HG03469 (cell line): Measurements from ENCODE around the gene TAPT1.
"Not testable (repeated sequence)": the region's sequence is repeated elsewhere in the genome, so short reads cannot be mapped to it uniquely, and the experiment has no call there.

Source experiments
- ATAC-seq: cut with Tn5 transposase; IDR thresholded peaks from one replicate; pipeline ENCODE4 v1.9.1; 2021; ENCODE audit warnings: mild to moderate bottlenecking, moderate library complexity, moderate number of reproducible peaks; ENCODE audit not compliant: unreplicated experiment

The TAPT1 gene

DNA sequence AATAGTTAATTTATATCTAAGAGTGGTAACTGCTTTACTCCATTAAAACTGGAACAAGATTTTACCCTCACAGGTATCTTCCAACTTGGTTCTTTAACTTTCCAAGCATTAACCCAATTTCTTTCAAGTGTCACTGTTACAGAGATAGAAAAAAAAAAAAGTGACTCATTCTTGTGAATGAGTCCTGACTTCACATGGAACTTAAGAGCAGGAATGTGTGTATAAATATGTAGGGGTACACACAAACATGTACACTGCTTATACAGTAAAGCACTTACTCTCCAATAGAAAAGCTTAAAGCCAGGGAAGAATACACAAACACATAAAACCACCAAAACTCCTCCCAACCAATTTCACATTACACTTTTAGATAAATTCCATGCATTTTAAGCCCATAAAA, 38.8 kb downstream of the TAPT1 start:
- ATAC-seq: no peak

DNA sequence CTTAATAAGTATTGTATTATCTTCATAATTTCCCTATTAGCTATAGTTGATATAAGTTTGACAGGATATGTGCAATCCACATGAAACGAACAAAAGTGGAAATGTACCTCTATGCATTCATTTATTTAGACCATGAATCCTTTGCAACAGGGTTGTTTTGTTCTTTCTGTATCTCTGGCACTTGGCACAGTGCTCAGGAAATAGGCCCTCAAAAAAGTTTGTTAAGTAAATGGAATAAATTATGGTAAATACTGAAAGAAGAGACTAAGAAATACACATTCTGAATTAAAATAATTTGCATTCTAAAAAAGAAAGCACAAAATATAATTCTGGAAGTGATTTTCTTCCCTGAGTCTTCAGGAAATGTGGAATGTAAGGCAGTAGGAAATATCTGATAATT, 39.3 kb downstream of the TAPT1 start:
- no peak for ATAC-seq

DNA sequence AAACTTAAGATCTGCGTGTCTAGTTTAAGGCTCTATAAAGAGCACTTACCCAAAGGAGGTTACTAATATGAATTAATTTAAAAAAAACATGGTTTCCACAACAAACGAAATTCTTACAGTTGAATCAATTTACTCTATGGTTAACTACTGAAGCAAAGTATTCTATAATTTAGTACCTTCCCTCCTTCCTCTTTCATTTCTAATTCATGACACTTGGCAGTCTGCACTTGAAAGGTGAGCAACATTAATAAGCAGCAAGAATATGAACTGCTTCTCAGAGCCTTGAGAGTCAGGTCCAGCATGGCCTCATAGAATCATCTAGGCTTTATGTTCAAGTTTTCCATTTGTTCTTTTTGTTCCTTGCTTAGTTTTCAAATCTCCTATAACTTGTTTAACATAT, 42.7 kb downstream of the TAPT1 start:
- no peak for ATAC-seq

DNA sequence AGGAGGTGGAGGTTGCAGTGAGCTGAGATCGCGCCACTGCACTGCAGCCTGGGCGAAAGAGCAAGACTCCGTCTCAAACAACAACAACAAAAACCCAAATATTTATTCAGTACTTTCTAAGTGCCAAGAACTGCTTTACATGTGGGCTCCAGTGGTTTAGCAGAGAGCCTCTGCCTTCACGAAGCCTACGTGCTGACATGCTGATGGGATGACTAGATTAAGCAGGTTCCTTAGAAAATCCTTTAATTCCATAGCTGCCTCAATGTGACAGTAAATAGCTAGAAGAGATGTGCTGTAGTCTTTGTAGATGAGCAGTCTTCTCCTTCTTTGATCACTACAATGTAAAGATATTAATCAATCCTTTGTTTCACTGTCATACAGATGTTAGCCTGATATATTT, 49.6 kb downstream of the TAPT1 start:
- ATAC-seq: no peak

DNA sequence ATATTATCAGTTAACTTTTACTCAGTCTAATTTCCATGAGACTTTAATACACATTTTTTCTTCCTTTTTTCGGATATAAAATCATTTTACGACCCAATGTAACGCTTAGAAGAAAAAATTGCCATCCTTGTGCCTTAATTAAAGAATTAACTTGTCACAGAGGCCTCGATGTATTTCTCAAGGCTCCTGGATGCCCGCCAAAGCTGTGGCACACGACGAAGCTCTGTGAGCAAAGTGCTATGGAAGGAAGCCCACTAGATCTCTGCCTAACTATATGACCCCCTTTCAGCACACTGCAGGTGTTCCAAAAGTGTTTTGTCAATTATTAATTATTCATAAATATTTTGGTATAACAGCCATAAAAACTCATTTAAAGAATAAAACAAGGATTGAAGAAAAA, 54.4 kb downstream of the TAPT1 start:
- ATAC-seq: no peak

DNA sequence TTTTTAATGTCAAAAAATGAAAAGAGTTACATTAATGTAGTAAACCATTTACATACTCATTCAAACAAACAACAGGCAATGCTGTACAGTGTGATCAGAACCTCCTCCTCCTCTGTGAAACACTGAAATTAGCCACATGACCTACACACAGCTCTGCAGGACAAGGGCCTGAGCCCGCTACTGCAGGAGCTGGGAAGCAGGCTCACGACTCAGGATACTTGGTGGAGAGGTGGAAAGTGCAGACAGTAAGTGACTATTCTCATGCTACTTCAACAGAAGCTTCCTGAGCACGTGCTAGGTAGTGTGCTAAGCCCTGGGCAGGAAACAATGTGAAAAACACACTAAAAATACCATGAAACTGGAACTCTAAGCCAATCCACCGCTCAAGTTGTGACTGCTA, 56.8 kb downstream of the TAPT1 start:
- no peak for ATAC-seq

DNA sequence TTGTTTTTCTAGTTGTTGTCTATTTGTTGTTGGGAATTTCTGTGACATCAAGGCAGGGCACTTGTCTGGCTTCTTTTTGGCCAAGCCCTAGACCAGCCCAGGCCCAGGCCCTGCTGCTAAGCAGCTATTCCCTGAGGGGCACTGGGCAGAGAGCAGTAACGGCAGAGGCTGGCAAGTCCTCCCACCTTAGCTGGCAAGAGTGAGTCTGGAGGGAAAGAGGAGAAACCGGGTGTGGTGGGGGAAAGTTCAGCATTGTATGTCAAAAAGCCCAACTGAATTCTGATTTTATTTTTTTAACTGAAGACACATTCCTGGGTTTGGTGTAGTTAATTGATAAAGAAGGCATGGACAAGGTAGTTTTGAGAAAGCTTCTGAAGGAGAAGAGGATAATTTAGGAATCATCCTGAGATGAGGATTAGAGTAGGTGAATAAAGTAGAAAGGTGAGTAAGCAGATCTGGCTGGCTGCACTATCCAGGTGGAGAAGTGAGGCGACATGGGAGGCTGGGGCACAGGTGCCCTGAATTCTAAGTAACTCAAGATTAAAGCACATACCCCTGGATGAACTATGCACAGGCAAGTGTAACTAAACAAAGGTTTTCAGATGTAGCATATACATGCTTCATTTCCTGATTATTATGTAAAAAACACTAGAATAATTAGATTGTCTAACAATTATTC, 57.4 kb downstream of the TAPT1 start:
- ATAC-seq: no peak

DNA sequence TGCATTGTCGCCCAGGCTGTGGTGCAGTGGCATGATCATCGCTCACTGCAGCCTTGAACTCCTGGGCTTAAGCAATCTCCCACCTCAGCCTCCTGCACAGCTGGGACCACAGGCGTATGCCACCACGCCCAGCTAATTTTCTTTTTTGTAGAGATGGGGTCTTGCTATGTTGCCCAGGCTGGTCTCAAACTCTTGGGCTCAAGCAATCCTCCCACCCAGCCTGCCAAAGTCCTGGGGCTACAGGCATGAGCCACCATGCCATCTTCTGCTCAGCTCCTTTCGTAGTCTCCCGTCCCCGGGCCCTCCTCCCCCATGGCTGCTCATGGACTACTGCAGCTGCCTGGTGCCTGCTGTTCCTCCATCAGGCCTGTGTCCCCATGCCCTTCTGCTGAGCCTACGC, 58.1 kb downstream of the TAPT1 start:
- no peak for ATAC-seq

DNA sequence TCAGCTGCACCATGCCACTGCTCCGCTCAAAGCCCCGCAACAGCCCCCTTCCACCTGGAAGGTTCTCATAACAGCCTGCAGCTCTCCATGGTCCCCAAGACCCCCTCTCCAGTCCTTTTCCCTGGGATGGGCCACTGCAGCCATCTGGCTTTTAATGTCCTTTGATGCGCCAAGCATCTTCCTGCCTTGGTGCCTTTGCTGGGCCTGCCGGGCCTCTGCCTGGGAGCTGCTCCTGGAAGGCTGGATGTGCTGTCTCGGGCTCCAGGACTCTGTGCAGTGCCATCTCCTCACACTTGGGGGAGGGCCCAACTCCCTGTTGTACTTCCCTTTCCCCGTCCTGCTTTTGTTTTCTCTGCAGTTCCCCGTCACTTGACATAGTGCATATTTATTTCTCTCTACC, 60.3 kb downstream of the TAPT1 start:
- no peak for ATAC-seq

DNA sequence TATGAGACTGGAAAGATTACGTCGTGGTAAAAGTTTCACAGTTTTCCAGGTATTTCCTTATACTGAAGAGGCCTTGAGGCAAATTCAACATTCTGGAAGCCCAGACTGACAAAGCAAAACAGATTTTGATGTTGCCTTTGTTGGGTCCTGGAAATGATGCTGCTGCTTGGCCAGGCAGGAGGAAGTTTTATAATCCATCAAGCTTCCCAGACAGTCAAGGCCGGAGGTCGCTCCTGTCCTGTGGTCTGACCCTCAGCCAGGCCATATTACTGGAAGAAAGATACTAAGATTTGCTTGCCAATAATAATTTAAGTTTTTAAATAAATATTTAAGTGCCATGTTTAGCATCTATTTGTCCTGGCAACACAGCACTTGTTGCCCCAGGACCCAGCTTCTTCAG, 63.4 kb downstream of the TAPT1 start:
- ATAC-seq: no peak

DNA sequence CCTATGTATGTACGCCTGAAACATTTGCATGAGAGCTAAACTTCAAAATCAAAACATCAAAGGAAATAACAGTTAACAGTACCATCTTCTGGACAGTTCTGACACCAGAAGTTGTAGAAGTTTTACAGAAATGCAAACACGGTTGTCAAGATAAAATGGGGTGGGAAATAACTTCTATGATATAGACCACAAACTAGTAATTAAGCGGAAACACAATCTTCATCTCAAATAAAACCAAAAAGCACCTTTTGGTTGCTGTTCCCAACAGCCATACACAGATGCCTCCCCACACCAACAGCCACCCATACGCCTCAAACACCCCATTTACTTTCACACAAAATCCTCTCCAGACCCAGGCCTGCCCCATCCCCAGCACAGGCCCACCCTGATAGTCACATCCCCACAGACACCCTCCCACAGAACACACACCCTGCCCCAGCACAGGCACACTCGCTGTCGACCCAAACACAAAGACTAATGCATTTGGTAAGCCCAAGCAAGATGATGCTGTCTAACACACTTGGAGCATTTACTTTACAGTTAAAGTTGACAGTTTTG, 64.3 kb downstream of the TAPT1 start:
- no peak for ATAC-seq

DNA sequence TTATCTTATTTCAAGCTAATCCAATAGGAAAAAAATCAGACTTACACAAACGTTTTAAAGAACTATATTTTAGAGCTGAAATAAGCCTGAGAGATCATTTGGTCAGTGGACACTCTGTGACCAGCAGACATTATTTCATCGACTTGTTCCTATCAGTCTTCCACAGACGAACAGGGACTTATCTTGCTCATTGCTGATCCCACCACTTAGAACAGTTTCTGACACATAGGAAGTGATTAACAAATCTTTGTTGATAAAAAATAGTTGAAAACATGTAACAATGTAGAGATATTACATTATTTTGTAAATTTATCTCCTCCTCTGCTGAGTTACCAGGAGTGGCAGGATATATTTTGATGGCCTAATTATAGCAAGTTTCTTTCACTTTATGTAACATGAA, 65.8 kb downstream of the TAPT1 start:
- no peak for ATAC-seq

DNA sequence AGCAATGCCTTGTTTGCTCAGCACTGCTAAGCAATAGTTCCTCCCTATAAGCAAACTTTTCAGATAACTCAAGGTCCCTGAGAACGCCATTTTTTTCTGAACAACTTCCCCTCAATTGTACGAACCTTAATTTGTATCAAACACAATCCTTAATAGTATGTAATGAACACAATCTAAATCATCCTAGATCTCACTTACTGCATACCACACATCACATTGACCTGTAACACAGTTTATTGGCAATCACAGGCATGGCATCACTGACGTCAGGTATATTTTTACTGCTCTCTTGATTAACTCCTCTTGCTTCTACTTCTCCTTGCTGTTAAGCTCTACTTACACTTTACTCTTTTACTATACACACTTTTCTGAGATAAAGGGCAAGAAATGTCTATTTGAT, 67.0 kb downstream of the TAPT1 start:
- ATAC-seq: no peak

DNA sequence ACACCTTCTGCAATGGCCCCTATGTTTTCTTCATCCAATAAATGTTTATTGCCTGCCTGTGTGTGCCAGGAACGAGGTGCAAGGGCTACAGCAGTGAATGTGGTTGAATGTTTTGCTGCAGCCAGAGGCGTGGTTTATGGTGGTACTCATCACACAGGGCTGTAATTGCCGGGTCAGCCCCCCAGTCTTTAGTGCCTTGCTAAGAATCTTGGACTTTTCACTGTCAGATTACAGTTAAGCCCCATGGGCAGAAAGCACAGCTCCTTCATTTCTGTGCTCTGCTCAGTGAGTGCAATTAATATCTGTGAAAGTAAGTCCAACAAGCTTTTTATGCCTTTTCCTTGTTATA, 67.8 kb downstream of the TAPT1 start:
- no peak for ATAC-seq

DNA sequence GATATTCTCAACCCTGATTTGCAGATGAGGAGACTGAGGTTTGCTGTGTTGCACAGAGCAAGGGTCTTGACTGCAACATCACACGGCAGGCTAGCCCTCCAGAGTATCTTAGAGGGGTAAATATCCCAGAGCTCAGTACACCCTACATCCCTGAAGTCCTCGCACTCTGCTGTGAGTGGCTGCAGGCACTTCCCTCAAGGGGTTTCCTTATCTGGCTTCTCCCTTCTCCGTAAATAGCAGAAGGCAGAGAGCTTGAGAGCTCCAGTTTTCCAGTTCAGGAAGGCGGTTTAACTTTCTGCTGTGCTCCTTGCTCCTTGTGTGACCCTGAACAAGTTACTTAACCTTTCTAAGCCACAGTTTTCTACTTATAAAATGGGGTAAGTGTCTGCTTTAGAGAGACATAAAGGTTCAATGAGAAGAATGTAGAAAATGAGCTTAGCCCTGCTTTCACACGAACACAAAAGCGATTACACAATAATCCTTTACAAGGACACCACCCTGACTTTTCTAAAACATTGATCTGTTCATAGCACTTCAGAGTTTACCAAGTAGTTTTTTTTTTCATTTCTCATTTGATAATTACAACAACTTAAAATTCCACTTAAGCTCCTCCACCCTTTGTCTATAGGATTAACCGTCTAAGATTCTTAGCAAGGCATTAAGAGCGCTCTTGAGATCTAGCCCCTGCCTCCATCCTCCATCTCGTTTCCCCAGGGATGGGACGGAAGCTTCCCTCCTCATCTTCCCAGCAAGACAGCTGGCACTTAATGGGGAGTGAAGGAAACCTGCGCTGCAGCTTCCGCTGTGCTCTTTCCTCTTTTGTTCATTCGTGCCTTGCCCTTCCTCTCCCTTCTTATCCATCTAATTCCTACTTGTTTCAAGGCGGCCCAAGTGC, 68.4 kb downstream of the TAPT1 start:
- ATAC-seq: no peak

DNA sequence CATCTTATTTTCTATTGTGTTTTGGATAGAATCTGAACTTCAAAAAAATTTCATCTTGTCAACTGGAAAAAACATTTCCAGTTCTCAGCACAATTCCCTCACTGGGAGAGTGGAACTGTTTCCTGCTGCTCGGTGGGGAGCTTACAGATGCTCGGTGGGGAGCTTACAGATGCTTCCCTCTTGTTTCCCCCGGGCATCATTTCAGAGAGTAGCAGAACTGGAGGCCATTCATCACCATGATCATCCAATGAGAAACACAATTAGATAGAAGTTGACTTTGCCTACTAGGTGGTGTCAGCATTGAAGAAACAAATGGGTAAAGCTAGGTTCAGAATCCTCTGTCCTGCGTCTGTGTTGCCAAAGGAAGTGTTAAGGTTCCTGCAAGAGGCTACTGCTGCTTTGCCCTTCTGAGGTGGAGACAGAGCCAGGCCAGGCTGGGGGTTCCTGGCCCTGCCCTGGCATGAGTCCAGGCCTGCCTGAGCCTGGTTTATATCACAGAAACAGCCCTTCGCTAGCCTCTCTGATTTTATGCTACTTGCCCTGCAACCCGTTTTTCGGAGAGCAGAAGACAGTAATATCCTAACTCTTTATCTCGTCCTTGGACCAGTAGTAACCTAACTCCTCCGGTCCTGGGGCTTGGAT, 70.6 kb downstream of the TAPT1 start:
- ATAC-seq: no peak

DNA sequence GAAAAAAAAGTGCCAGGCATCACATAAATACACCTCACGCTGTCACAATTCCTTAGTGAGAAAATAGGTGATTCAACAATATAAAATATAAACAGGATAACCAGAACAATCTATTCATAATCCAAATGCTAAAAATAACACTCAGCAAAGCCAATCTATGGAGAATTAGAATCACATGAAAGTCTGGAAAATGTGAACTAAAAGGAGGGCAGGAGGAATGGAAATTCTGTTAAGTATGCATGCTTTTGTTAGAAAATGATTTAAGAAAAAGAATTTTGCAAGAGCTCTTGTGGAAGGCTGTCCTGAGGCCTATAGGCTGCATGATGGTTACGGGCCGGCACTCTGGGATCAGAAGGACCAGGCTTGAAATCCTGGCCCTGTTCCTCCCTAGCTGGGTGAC, 71.8 kb downstream of the TAPT1 start:
- ATAC-seq: no peak

DNA sequence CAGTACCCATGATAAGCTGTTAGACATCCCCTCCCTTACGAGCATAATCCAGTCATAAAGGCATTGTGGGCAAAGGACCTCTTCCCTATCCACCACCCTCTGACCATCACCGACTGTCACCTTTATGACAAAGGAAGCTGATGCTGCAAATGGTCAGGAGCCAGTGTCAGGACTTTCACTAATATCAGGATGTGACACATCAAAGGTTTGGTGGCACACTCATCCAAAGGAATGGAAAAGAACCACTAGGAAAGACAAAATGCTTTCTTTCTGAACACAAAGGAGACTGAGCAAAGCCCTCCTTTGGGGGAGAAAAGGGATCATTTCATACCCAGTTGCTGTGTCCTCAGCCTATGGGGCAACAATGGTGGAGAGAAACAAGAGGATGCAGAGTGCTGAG, 75.6 kb downstream of the TAPT1 start:
- no peak for ATAC-seq

DNA sequence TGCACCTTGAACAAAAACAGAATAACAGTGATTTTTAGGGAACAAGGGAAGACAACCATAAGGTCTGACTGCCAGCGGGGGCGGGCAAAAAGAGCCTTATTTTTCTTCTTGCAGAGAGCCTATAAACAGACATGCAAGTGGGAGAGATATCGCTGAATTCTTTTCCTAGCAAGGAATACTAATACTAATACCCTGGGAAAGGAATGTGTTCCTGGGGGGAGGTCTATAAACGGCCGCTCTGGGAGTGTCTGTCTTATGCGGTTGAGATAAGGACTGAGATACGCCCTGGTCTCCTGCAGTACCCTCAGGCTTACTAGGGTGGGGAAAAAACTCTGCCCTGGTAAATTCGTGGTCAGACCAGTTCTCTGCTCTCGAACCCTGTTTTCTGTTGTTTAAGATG, 81.4 kb downstream of the TAPT1 start:
- ATAC-seq: not testable (repeated sequence)

DNA sequence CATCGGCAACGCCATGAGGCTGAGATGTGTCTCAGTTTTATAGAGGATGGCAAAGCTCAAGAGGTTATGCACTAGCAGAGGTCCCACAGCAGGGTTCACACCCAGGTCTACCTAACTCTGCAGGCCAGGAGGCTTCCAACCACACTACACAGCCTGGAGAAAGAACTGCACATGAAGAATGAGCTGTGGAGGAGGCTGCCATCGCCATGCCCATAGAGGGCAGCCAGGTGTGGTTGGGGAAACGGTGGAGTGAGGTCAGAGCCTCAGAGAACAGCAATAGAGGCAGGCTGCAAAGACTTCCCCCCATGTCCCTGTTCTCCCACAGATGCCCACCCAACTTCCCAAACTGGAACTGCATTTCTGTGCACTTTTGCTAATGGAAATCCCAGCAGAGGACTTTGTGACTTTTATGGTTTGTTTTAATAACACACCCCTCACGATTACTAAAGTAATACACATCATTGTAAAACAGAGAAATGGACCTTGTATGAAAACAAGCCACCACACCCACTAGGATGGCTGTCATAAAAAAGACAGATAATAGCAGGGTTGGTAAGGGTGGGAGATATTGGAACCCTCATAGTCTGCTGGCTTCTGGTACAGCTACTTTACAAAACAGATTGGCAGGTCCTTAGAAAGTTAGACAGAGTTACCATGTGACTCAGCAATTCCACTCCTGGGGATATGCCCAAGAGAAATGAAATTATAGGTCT, 83.5 kb downstream of the TAPT1 start:
- ATAC-seq: no peak

DNA sequence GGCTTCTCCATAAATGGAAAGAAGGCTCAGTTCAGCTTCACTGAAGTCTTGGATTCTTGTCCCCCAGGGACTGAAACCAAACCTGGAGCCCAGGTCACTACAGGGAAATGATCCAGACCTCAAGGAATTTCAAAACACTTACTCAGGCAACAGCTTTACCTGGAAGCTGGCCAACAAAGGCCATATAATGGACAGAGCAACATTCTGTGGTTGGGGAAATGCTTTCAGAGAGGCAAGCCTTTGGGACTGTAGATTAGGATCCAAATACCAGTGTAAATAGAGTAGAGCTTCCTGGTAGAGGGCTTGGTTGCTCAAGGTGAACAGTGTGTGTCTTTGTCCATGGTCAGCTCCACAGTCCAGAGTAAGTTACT, 85.4 kb downstream of the TAPT1 start:
- no peak for ATAC-seq
